Retinal pigment epithelial cell (primary cell): Measurements from ENCODE around the gene RPP40.

Source experiments
- DNase-seq: peaks from one replicate; pipeline ENCODE4 v3.0.0-alpha.2; 2010; ENCODE audit warnings: low read depth
- H3K4me3 ChIP-seq: 2 replicates; pipeline ENCODE4 v1.5.1; 2011; ENCODE audit warnings: mild to moderate bottlenecking, low read length, control low read depth, moderate library complexity
- TF ChIP-seq, protein P1 (sequence below): conservative IDR thresholded peaks from 2 replicates; pipeline ENCODE4 v1.5.1; 2011; ENCODE audit warnings: low read depth, low read length, control low read depth, inconsistent platforms

Gene RPP40

DNA sequence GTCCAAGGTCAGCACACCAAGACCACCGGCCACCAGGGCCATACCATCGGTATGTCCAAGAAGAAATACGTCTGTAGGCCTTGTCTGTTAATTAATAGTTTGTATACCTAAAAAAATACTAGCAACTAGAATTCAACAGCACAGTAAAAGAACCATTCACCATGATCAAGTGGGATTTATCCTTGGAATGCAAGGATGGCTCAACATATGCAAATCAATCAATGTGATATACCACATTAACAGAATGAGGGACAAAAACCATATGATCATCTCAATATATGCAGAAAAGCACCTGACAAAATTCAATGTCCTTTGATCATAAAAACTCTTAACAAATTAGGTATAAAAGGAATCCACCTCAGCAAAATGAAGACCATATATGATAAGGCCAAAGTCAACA lies 24.4 kb downstream of the RPP40 start:
- no peak for DNase-seq
- TF ChIP-seq, protein P1, sequence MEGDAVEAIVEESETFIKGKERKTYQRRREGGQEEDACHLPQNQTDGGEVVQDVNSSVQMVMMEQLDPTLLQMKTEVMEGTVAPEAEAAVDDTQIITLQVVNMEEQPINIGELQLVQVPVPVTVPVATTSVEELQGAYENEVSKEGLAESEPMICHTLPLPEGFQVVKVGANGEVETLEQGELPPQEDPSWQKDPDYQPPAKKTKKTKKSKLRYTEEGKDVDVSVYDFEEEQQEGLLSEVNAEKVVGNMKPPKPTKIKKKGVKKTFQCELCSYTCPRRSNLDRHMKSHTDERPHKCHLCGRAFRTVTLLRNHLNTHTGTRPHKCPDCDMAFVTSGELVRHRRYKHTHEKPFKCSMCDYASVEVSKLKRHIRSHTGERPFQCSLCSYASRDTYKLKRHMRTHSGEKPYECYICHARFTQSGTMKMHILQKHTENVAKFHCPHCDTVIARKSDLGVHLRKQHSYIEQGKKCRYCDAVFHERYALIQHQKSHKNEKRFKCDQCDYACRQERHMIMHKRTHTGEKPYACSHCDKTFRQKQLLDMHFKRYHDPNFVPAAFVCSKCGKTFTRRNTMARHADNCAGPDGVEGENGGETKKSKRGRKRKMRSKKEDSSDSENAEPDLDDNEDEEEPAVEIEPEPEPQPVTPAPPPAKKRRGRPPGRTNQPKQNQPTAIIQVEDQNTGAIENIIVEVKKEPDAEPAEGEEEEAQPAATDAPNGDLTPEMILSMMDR, result no peak
- no peak overlapping the region for H3K4me3 ChIP-seq

GRCh38 chr6:4977468-4977867 lies 26.4 kb downstream of the RPP40 start:
- TF ChIP-seq, protein P1, result no peak
- H3K4me3 ChIP-seq, result no peak overlapping the region
- no peak for DNase-seq

DNA sequence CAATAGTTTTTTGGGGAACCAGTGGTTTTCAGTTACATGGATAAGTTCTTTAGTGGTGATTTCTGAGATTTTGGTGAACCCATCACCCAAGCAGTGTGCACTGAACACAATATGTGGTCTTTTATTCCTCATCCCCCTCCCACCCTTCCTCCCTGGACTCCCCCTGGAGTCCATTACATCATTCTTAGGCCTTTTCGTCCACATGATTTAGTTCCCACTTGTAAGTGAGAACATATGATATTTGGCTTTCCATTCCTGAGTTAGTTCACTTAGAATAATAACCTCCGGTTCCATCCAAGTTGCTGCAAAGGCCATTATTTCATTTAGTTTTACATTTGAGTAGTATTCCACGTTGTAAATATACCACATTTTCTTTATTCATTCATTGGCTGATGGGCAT lies 28.3 kb downstream of the RPP40 start:
- DNase-seq, result no peak
- TF ChIP-seq, protein P1, result no peak

DNA sequence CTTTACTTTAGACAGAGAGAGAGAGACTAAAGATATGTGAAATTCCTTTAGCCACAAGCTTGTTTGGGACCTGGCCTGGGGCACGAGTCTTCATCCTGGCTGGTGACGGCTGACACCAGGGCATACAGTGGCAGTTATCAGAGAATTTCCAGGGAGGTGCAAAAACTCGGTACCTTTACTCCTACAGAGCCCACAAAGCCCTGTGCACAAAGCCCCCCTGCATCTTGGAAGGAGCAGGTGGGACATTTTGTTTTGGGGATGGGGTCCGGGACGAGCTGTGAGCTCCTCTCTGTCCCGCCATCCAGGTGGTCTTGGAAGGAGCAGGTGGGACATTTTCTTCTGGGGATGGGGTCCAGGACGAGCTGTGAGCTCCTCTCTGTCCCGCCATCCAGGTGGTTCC lies 28.9 kb downstream of the RPP40 start:
- H3K4me3 ChIP-seq, result no peak overlapping the region
- TF ChIP-seq, protein P1, result no peak
- no peak for DNase-seq

More for the DNA sequence above, 28.3 kb downstream of the RPP40 start:
- no peak overlapping the region for H3K4me3 ChIP-seq

GRCh38 chr6:4973982-4974745 lies 29.7 kb downstream of the RPP40 start:
- no peak overlapping the region for H3K4me3 ChIP-seq
- DNase-seq, result no peak
- TF ChIP-seq, protein P1, result no peak

DNA sequence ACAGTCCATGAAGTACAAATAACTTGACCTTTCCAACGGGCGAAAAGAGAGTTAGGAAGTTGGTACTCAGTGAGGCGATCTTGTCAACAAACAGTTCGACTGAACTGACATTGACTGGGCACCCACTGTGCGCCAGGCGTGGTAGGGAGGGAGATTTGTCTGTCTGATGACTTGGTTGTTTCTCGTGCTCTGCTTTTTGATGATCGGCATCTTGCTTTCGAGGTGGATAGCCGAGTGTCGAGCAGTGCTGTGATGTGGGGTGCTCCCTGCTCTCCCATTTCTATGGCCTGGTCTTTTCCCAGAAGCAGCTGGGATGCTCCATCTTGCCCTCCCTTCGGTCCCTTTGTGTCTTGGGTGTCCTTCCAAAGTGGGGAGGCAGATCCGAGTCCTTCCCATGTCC lies 30.4 kb downstream of the RPP40 start:
- TF ChIP-seq, protein P1, result no peak
- no peak overlapping the region for H3K4me3 ChIP-seq

DNA sequence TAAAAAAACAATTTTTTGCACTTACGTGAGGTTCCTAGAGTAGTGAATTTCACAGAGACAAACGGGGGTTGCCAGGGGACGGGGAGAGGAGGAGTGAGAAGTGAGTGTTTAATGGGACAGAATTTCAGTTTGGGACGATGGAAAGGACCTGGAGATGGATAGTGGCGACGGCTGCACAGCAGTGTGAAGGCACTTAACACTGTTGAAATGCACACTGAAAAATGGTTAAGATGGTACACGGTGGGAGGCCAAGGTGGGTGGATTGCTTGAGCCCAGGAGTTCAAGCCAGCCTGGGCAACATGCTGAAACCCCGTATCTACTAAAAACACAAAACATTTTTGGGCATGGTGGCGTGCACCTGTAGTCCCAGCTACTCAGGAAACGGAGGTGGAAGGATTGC lies 31.4 kb downstream of the RPP40 start:
- no peak for DNase-seq
- TF ChIP-seq, protein P1, result no peak
- H3K4me3 ChIP-seq, result no peak overlapping the region

More for the DNA sequence above, 30.4 kb downstream of the RPP40 start:
- DNase-seq, result no peak
